ENCODE measurements around the gene GPBP1L1. TPM values are rescaled to one million over a fixed set of nuclear protein-coding genes. Genes with fewer than 3 reads are reported as not detected.
"Not testable (repeated sequence)": the region's sequence is repeated elsewhere in the genome, so short reads cannot be mapped to it uniquely, and the experiment has no call there.

The GPBP1L1 gene
- total RNA-seq, 1 donor from 2014 or later, result 102 TPM

GRCh38 chr1:45722809-45723208 is 36.5 kb upstream of the GPBP1L1 start:
- no peak for DNase-seq (ENCODE audit: low spot score)
- TF ChIP-seq, protein P1, sequence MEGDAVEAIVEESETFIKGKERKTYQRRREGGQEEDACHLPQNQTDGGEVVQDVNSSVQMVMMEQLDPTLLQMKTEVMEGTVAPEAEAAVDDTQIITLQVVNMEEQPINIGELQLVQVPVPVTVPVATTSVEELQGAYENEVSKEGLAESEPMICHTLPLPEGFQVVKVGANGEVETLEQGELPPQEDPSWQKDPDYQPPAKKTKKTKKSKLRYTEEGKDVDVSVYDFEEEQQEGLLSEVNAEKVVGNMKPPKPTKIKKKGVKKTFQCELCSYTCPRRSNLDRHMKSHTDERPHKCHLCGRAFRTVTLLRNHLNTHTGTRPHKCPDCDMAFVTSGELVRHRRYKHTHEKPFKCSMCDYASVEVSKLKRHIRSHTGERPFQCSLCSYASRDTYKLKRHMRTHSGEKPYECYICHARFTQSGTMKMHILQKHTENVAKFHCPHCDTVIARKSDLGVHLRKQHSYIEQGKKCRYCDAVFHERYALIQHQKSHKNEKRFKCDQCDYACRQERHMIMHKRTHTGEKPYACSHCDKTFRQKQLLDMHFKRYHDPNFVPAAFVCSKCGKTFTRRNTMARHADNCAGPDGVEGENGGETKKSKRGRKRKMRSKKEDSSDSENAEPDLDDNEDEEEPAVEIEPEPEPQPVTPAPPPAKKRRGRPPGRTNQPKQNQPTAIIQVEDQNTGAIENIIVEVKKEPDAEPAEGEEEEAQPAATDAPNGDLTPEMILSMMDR (IDR thresholded peaks at IDR 0.05; ENCODE audit: unreplicated experiment), result no peak
- Mint-ChIP-seq H3K27me3 (ENCODE audit: unreplicated experiment) (no peaks in the 10 kb centered on the region), H3K4me1 (ENCODE audit: unreplicated experiment) (no peaks in the 10 kb centered on the region), H3K4me3 (ENCODE audit: unreplicated experiment) (no peak overlapping the region), H3K9me3 (ENCODE audit: unreplicated experiment) (no peaks in the 10 kb centered on the region), H3K36me3 (ENCODE audit: low read depth, unreplicated experiment) (no peaks in the 10 kb centered on the region), H3K27ac (ENCODE audit: unreplicated experiment) (no peak overlapping the region)

GRCh38 chr1:45721207-45721606 is 34.9 kb upstream of the GPBP1L1 start:
- H3K27ac Mint-ChIP-seq (ENCODE audit: unreplicated experiment), result no peak overlapping the region
- H3K36me3 Mint-ChIP-seq (ENCODE audit: low read depth, unreplicated experiment), result no peaks in the 10 kb centered on the region
- no peaks in the 10 kb centered on the region for H3K27me3 Mint-ChIP-seq (ENCODE audit: unreplicated experiment)
- TF ChIP-seq, protein P1 (IDR thresholded peaks at IDR 0.05; ENCODE audit: unreplicated experiment), result no peak
- H3K9me3 Mint-ChIP-seq (ENCODE audit: unreplicated experiment), result no peaks in the 10 kb centered on the region
- no peak overlapping the region for H3K4me3 Mint-ChIP-seq (ENCODE audit: unreplicated experiment)
- no peaks in the 10 kb centered on the region for H3K4me1 Mint-ChIP-seq (ENCODE audit: unreplicated experiment)
- no peak for DNase-seq (ENCODE audit: low spot score)

DNA sequence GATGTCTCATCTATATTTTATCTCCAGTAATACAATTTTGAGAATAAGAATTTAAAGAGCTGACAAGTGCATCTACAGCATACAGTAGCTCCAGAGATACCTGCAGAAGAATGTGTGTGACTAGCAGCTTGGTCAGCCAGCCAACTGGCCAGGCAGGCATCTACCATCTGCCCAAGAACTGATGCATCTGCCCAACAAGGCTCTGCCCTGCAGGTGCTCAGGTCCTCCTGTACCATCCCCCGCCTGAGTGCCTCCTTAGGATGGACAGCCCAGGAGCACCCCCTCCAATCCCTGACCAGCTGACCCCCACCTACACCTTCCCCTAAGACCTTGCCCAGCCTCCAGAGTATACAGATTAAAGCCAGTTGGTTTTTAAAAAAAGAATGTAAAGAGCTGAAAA is 32.0 kb upstream of the GPBP1L1 start:
- Mint-ChIP-seq H3K9me3 (ENCODE audit: unreplicated experiment) (no peaks in the 10 kb centered on the region), H3K36me3 (ENCODE audit: low read depth, unreplicated experiment) (no peaks in the 10 kb centered on the region), H3K27me3 (ENCODE audit: unreplicated experiment) (no peaks in the 10 kb centered on the region), H3K4me1 (ENCODE audit: unreplicated experiment) (no peaks in the 10 kb centered on the region), H3K27ac (ENCODE audit: unreplicated experiment) (no peak overlapping the region), H3K4me3 (ENCODE audit: unreplicated experiment) (no peak overlapping the region)
- TF ChIP-seq, protein P1 (IDR thresholded peaks at IDR 0.05; ENCODE audit: unreplicated experiment), result no peak
- no peak for DNase-seq (ENCODE audit: low spot score)

DNA sequence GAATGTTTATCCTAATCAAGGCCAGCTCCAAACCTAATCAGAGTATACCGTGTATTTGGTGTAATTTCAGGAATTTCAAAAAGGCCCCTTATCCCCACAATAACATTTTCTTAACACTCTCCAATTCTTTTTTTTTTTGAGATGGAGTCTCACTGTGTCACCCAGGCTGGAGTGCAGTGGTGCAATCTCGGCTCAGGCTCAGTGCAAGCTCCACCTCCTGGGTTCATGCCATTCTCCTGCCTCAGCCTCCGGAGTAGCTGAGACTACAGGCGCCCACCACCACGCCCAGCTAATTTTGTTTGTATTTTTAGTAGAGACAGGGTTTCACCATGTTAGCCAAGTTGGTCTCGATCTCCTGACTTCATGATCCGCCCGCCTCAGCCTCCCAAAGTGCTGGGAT is 31.1 kb upstream of the GPBP1L1 start:
- DNase-seq (ENCODE audit: low spot score); H3K9me3 Mint-ChIP-seq (ENCODE audit: unreplicated experiment): not testable (repeated sequence)

DNA sequence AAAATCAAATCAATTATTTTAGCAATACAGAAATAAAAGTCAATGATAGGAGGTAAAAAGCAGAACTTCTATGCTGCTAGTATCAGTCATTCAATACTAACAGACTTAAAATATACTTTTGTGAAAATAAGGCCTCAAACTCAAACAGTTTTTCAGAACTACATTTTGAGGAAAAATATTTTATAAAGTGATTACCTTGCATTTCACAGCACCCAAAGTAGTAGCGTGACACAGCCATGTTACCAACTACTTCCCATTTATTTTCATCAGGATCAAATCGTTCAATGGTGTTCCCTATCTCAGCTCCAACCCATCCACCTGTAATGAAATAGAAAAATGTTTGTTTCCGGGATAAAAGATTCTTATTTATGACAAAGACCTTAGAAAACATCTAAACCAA is 30.4 kb upstream of the GPBP1L1 start:
- no peaks in the 10 kb centered on the region for H3K4me1 Mint-ChIP-seq (ENCODE audit: unreplicated experiment)
- H3K9me3 Mint-ChIP-seq (ENCODE audit: unreplicated experiment), result no peaks in the 10 kb centered on the region

More for the DNA sequence above, 31.1 kb upstream of the GPBP1L1 start:
- H3K27ac Mint-ChIP-seq (ENCODE audit: unreplicated experiment); H3K36me3 Mint-ChIP-seq (ENCODE audit: low read depth, unreplicated experiment); H3K27me3 Mint-ChIP-seq (ENCODE audit: unreplicated experiment); H3K4me1 Mint-ChIP-seq (ENCODE audit: unreplicated experiment); H3K4me3 Mint-ChIP-seq (ENCODE audit: unreplicated experiment): not testable (repeated sequence)

More for the DNA sequence above, 30.4 kb upstream of the GPBP1L1 start:
- no peaks in the 10 kb centered on the region for H3K27me3 Mint-ChIP-seq (ENCODE audit: unreplicated experiment)
- H3K27ac Mint-ChIP-seq (ENCODE audit: unreplicated experiment), result no peak overlapping the region
- no peak for DNase-seq (ENCODE audit: low spot score)
- H3K4me3 Mint-ChIP-seq (ENCODE audit: unreplicated experiment), result no peak overlapping the region
- TF ChIP-seq, protein P1 (IDR thresholded peaks at IDR 0.05; ENCODE audit: unreplicated experiment), result no peak
- H3K36me3 Mint-ChIP-seq (ENCODE audit: low read depth, unreplicated experiment), result peaks cover 2% of the 10 kb centered on the region
